Naive thymus-derived CD4-positive, alpha-beta T cell (primary cell): Measurements from ENCODE around the gene SNED1. TPM values are rescaled to one million over a fixed set of nuclear protein-coding genes. Genes with fewer than 3 reads are reported as not detected.

ENCODE experiments used
- ATAC-seq: fragments of 150-1000 bp; cut with Tn5 transposase; 2 replicates; pipeline ENCODE4 v1.10.0; 2021; ENCODE audit warnings: mild to moderate bottlenecking, moderate library complexity
- CTCF ChIA-PET: fragments of 350-600 bp; sonication (Branson Sonifier 250); formaldehyde crosslinking; loops from one replicate; lab custom pipeline; 2021; ENCODE audit warnings: antibody characterized with exemption; lab: Charles Lee
- POLR2A ChIA-PET: fragments of 350-600 bp; sonication (Branson Sonifier 250); formaldehyde crosslinking; loops from one replicate; lab custom pipeline; 2021; ENCODE audit warnings: antibody characterized with exemption, inconsistent platforms; lab: Charles Lee
- DNase-seq, 9 donors: peaks; one replicate each; pipeline versions ENCODE4 v3.0.0 to v3.0.0-alpha.2; 2020 to 2022; ENCODE audit warnings: mixed read lengths in 1 of 9
- H3K27ac ChIP-seq: one replicate; pipeline ENCODE4 v1.7.0; 2013; ENCODE audit warnings: mild to moderate bottlenecking, low read depth, low read length, moderate library complexity
- H3K27me3 ChIP-seq, 2 donors: one replicate each; pipeline ENCODE4 v1.7.0; 2013; ENCODE audit warnings: low read length in 2 of 2, mild to moderate bottlenecking in 2 of 2, moderate library complexity in 2 of 2; ENCODE audit not compliant: control insufficient read depth in 2 of 2, insufficient read depth in 2 of 2
- H3K36me3 ChIP-seq, 3 experiments: 1 replicate in 2 of 3; 2 replicates in 1 of 3; pipeline ENCODE4 v1.7.0; 2013; ENCODE audit warnings: low read length in 3 of 3, mild to moderate bottlenecking in 3 of 3, moderate library complexity in 1 of 3; ENCODE audit not compliant: insufficient read depth in 3 of 3, control insufficient read depth in 2 of 3
- H3K4me1 ChIP-seq, 2 donors: one replicate each; pipeline ENCODE4 v1.7.0; 2013; ENCODE audit warnings: low read length in 2 of 2, mild to moderate bottlenecking in 2 of 2, moderate library complexity in 1 of 2; ENCODE audit not compliant: control insufficient read depth in 2 of 2, insufficient read depth in 2 of 2
- H3K4me3 ChIP-seq: 2 replicates; pipeline ENCODE4 v1.7.0; 2013; ENCODE audit warnings: mild to moderate bottlenecking, low read length
- H3K9me3 ChIP-seq, 3 experiments: 1 replicate in 2 of 3; 2 replicates in 1 of 3; pipeline ENCODE4 v1.7.0; 2013; ENCODE audit warnings: low read length in 3 of 3; ENCODE audit not compliant: control insufficient read depth in 2 of 3
- H3K27ac Mint-ChIP-seq, 9 donors: one replicate each; pipeline ENCODE4 v1.8.0; 2020 to 2022; ENCODE audit warnings: mixed read lengths in 9 of 9, mild to moderate bottlenecking in 8 of 9, moderate library complexity in 5 of 9, inconsistent platforms in 2 of 9
- H3K27me3 Mint-ChIP-seq, 5 donors: one replicate each; pipeline ENCODE4 v1.8.0; 2021 to 2022; ENCODE audit warnings: mixed read lengths in 5 of 5, mild to moderate bottlenecking in 1 of 5
- H3K36me3 Mint-ChIP-seq, 5 donors: one replicate each; pipeline ENCODE4 v1.8.0; 2020 to 2022; ENCODE audit warnings: mixed read lengths in 5 of 5, mild to moderate bottlenecking in 3 of 5, inconsistent platforms in 1 of 5
- H3K4me1 Mint-ChIP-seq, 7 donors: one replicate each; pipeline ENCODE4 v1.8.0; 2020 to 2022; ENCODE audit warnings: mixed read lengths in 7 of 7, mild to moderate bottlenecking in 3 of 7, inconsistent platforms in 1 of 7
- H3K4me3 Mint-ChIP-seq, 10 donors: one replicate each; pipeline ENCODE4 v1.8.0; 2020 to 2022; ENCODE audit warnings: mild to moderate bottlenecking in 10 of 10, mixed read lengths in 10 of 10, moderate library complexity in 6 of 10, inconsistent platforms in 2 of 10
- H3K9me3 Mint-ChIP-seq, 11 donors: one replicate each; pipeline ENCODE4 v1.8.0; 2020 to 2022; ENCODE audit warnings: mixed read lengths in 11 of 11, mild to moderate bottlenecking in 4 of 11, inconsistent platforms in 1 of 11, moderate library complexity in 1 of 11
- intact Hi-C, 2 donors: fragments of 100-400 bp; cut with micrococcal nuclease; formaldehyde crosslinking; loops; one replicate each; pipeline ENCODE4 v1.15.1; 2023
- polyA plus RNA-seq, 2 donors: library from polyadenylated mRNA; unstranded; fragments of 300-500 nt; fragmentation: Illumina TruSeq; gene quantifications; one replicate each; pipeline ENCODE4 v1.2.3, GENCODE V29; 2021
- total RNA-seq, 6 experiments: library from RNA in 5 of 6; stranded (reverse) in 5 of 6; gene quantifications; 1 replicate in 5 of 6; 2 replicates in 1 of 6; pipeline ENCODE4 v1.2.3 and lab custom pipeline; 2021 to 2026

Gene SNED1
- total and polyA plus RNA-seq, 7 experiments from 2014 or later: 1.0 to 120 (median 32.9) TPM

- Histone ChIP-seq H3K9me3 (no peaks in the 10 kb centered on the region), H3K27me3 (no peaks in the 10 kb centered on the region), H3K4me3 (no peak overlapping the region), H3K36me3 (peaks cover 0 to 36% (median 0%) of the 10 kb centered on the region in 3 experiments), H3K27ac (no peak overlapping the region), H3K4me1 (peaks cover 0 to 11% of the 10 kb centered on the region in 2 donors)
- ATAC-seq (no peak), DNase-seq (no peak)
- intact Hi-C loops: no loop called here
- no peaks in the 10 kb centered on the region for H3K9me3 Mint-ChIP-seq
- peaks cover 0 to 28% (median 8%) of the 10 kb centered on the region in 5 donors for H3K36me3 Mint-ChIP-seq
- no peaks in the 10 kb centered on the region for H3K27me3 Mint-ChIP-seq
- POLR2A ChIA-PET: no interaction called here
- H3K4me3 Mint-ChIP-seq: no peak overlapping the region
- H3K27ac Mint-ChIP-seq: peak overlapping the region in 1 of 9 donors; percentile 96
- H3K4me1 Mint-ChIP-seq: peaks cover 0 to 37% (median 11%) of the 10 kb centered on the region in 7 donors
- CTCF ChIA-PET: no interaction called here
Observed at GRCh38 chr2:241126771-241127202, 128.4 kb downstream of the SNED1 start.

- peak overlapping the region in 6 of 9 donors; percentile 22 to 96 (median 74) for H3K27ac Mint-ChIP-seq
Observed at GRCh38 chr2:241128266-241128665, 129.8 kb downstream of the SNED1 start.

GRCh38 chr2:241129086-241129871, 130.9 kb downstream of the SNED1 start:
- no peaks in the 10 kb centered on the region for H3K9me3 ChIP-seq
- H3K27ac ChIP-seq: no peak overlapping the region
- Mint-ChIP-seq H3K27me3 (no peaks in the 10 kb centered on the region), H3K36me3 (peaks cover 5 to 35% (median 17%) of the 10 kb centered on the region in 5 donors), H3K27ac (peak overlapping the region in 4 of 9 donors; percentile 6 to 78 (median 36)), H3K4me1 (peaks cover 0 to 34% (median 8%) of the 10 kb centered on the region in 7 donors), H3K9me3 (no peaks in the 10 kb centered on the region), H3K4me3 (no peak overlapping the region)
- intact Hi-C loops: no loop called here
- no peak for ATAC-seq
- no peak for DNase-seq
- no peaks in the 10 kb centered on the region for H3K27me3 ChIP-seq
- peaks cover 0 to 36% (median 0%) of the 10 kb centered on the region in 3 experiments for H3K36me3 ChIP-seq
- H3K4me1 ChIP-seq: peaks cover 0 to 11% of the 10 kb centered on the region in 2 donors
- ChIA-PET POLR2A (no interaction called here), CTCF (interaction anchor here (1.8 kb wide), 1 partner anchor 16 kb away, joined by 3 read pairs; no protein-coding TSS in a partner anchor)
- H3K4me3 ChIP-seq: no peak overlapping the region

More at GRCh38 chr2:241128266-241128665, 129.8 kb downstream of the SNED1 start:
- DNase-seq (no peak), ATAC-seq (no peak)
- ChIA-PET CTCF (no interaction called here), POLR2A (no interaction called here)
- Mint-ChIP-seq H3K36me3 (peaks cover 5 to 31% (median 13%) of the 10 kb centered on the region in 5 donors), H3K4me1 (peaks cover 0 to 37% (median 11%) of the 10 kb centered on the region in 7 donors), H3K9me3 (no peaks in the 10 kb centered on the region), H3K27me3 (no peaks in the 10 kb centered on the region), H3K4me3 (peak overlapping the region in 1 of 10 donors; percentile 58)
- Histone ChIP-seq H3K27ac (peak overlapping the region; percentile 29), H3K36me3 (peaks cover 0 to 35% (median 0%) of the 10 kb centered on the region in 3 experiments), H3K4me1 (peaks cover 0 to 11% of the 10 kb centered on the region in 2 donors), H3K4me3 (no peak overlapping the region), H3K27me3 (no peaks in the 10 kb centered on the region), H3K9me3 (no peaks in the 10 kb centered on the region)
- intact Hi-C loops: no loop called here

GRCh38 chr2:241130316-241130715, 131.9 kb downstream of the SNED1 start:
- Histone ChIP-seq H3K27me3 (no peaks in the 10 kb centered on the region), H3K9me3 (no peaks in the 10 kb centered on the region), H3K4me3 (no peak overlapping the region), H3K36me3 (peaks cover 0 to 43% (median 0%) of the 10 kb centered on the region in 3 experiments), H3K4me1 (peaks cover 0 to 11% of the 10 kb centered on the region in 2 donors), H3K27ac (no peak overlapping the region)
- POLR2A ChIA-PET: no interaction called here
- ATAC-seq (no peak), DNase-seq (no peak)
- H3K9me3 Mint-ChIP-seq: no peaks in the 10 kb centered on the region
- no peaks in the 10 kb centered on the region for H3K27me3 Mint-ChIP-seq
- peak overlapping the region in 1 of 9 donors; percentile 30 for H3K27ac Mint-ChIP-seq
- CTCF ChIA-PET: interaction anchor here (1.8 kb wide), 1 partner anchor 17 kb away, joined by 3 read pairs; no protein-coding TSS in a partner anchor
- H3K4me1 Mint-ChIP-seq: peaks cover 0 to 34% (median 8%) of the 10 kb centered on the region in 7 donors
- peaks cover 5 to 35% (median 17%) of the 10 kb centered on the region in 5 donors for H3K36me3 Mint-ChIP-seq
- intact Hi-C loops: no loop called here
- no peak overlapping the region for H3K4me3 Mint-ChIP-seq

GRCh38 chr2:241131531-241131930, 133.1 kb downstream of the SNED1 start:
- Mint-ChIP-seq H3K4me3 (no peak overlapping the region), H3K9me3 (no peaks in the 10 kb centered on the region), H3K27me3 (no peaks in the 10 kb centered on the region), H3K4me1 (peaks cover 0 to 26% (median 8%) of the 10 kb centered on the region in 7 donors), H3K27ac (no peak overlapping the region), H3K36me3 (peaks cover 5 to 38% (median 20%) of the 10 kb centered on the region in 5 donors)
- Histone ChIP-seq H3K9me3 (no peaks in the 10 kb centered on the region), H3K36me3 (peaks cover 0 to 47% (median 0%) of the 10 kb centered on the region in 3 experiments), H3K27me3 (no peaks in the 10 kb centered on the region), H3K4me3 (no peak overlapping the region), H3K4me1 (peaks cover 0 to 11% of the 10 kb centered on the region in 2 donors), H3K27ac (no peak overlapping the region)
- ATAC-seq (no peak), DNase-seq (no peak)
- intact Hi-C loops: no loop called here
- CTCF ChIA-PET: no interaction called here
- POLR2A ChIA-PET: no interaction called here

- Histone ChIP-seq H3K36me3 (peaks cover 0 to 54% (median 0%) of the 10 kb centered on the region in 3 experiments), H3K9me3 (no peaks in the 10 kb centered on the region), H3K4me3 (no peak overlapping the region), H3K4me1 (peaks cover 0 to 4% of the 10 kb centered on the region in 2 donors), H3K27me3 (no peaks in the 10 kb centered on the region), H3K27ac (no peak overlapping the region)
- no peaks in the 10 kb centered on the region for H3K9me3 Mint-ChIP-seq
- H3K27me3 Mint-ChIP-seq: no peaks in the 10 kb centered on the region
- peaks cover 6 to 40% (median 20%) of the 10 kb centered on the region in 5 donors for H3K36me3 Mint-ChIP-seq
- ATAC-seq (no peak), DNase-seq (no peak)
- CTCF ChIA-PET: interaction anchor here (0.7 kb wide), 2 partner anchors 18 to 60 kb away, joined by 3 to 5 read pairs; no protein-coding TSS in a partner anchor
- H3K4me1 Mint-ChIP-seq: peaks cover 0 to 18% (median 5%) of the 10 kb centered on the region in 7 donors
- POLR2A ChIA-PET: interaction anchor here (0.6 kb wide), 4 partner anchors 16 to 561 kb away, joined by 3 to 6 read pairs (median 5); partner anchors contain the start of gene PASK
- intact Hi-C loops: no loop called here
- H3K27ac Mint-ChIP-seq: peak overlapping the region in 4 of 9 donors; percentile 47 to 74 (median 64)
- H3K4me3 Mint-ChIP-seq: no peak overlapping the region
Observed at GRCh38 chr2:241132538-241133435, 134.4 kb downstream of the SNED1 start.
